IPS-20b (cell line): ENCODE measurements around the gene CEACAM21.

Experiments
- H3K27ac ChIP-seq: one replicate; pipeline ENCODE4 v1.5.1; 2013; ENCODE audit warnings: low read length
- H3K27me3 ChIP-seq: 2 replicates; pipeline ENCODE4 v1.6.1; 2013; ENCODE audit warnings: mild to moderate bottlenecking, low read length, inconsistent platforms; ENCODE audit not compliant: insufficient read depth
- H3K36me3 ChIP-seq: 2 replicates; pipeline ENCODE4 v1.6.1; 2013; ENCODE audit warnings: low read depth, mild to moderate bottlenecking, inconsistent platforms, low read length, moderate library complexity; ENCODE audit not compliant: insufficient read depth
- H3K4me1 ChIP-seq: 2 replicates; pipeline ENCODE4 v1.6.1; 2013; ENCODE audit warnings: mild to moderate bottlenecking, control low read depth, inconsistent platforms, low read length, moderate library complexity; ENCODE audit not compliant: insufficient read depth
- H3K4me3 ChIP-seq: 2 replicates; pipeline ENCODE4 v1.5.1; 2013; ENCODE audit warnings: mild to moderate bottlenecking, low read length, inconsistent platforms
- H3K9ac ChIP-seq: 2 replicates; pipeline ENCODE4 v1.6.1; 2013; ENCODE audit warnings: low read depth, mild to moderate bottlenecking, inconsistent platforms, low read length, moderate library complexity
- H3K9me3 ChIP-seq: 2 replicates; pipeline ENCODE4 v1.6.1; 2013; ENCODE audit warnings: mild to moderate bottlenecking, low read depth, low read length, inconsistent platforms; ENCODE audit not compliant: insufficient read depth

CEACAM21 gene

GRCh38 chr19:41575998-41576397, at the start of gene CEACAM21:
Gene CEACAM21, plus strand, starts transcription at chr19:41576166. Its CDS starts 109 bp downstream, at chr19:41576275.
- peaks cover 38% of the 10 kb centered on the region for H3K27me3 ChIP-seq
- H3K9ac ChIP-seq, result no peak within 1 kb of the TSS
- no peak within 1 kb of the TSS for H3K4me3 ChIP-seq
- H3K4me1 ChIP-seq, result no peaks in the 10 kb centered on the region
- H3K9me3 ChIP-seq, result peaks cover 26% of the 10 kb centered on the region
- H3K27ac ChIP-seq, result no peak within 1 kb of the TSS
- no peaks in the 10 kb centered on the region for H3K36me3 ChIP-seq

GRCh38 chr19:41527089-41527488, 48.9 kb upstream of the CEACAM21 start:
- H3K9ac ChIP-seq, result no peak overlapping the region
- H3K36me3 ChIP-seq, result no peaks in the 10 kb centered on the region
- H3K4me3 ChIP-seq, result no peak overlapping the region
- peaks cover 5% of the 10 kb centered on the region; the same call in 1 of the 2 replicates for H3K4me1 ChIP-seq
- H3K27ac ChIP-seq, result no peak overlapping the region
- no peaks in the 10 kb centered on the region for H3K9me3 ChIP-seq
- peaks cover 50% of the 10 kb centered on the region for H3K27me3 ChIP-seq

GRCh38 chr19:41528106-41528505, 47.9 kb upstream of the CEACAM21 start:
- no peak overlapping the region for H3K27ac ChIP-seq
- H3K9ac ChIP-seq, result 0 out of 2 replicates have a peak overlapping the region, but pooled peaks have one; percentile 12
- peaks cover 40% of the 10 kb centered on the region for H3K27me3 ChIP-seq
- H3K36me3 ChIP-seq, result no peaks in the 10 kb centered on the region
- no peak overlapping the region for H3K4me3 ChIP-seq
- H3K9me3 ChIP-seq, result no peaks in the 10 kb centered on the region
- peaks cover 5% of the 10 kb centered on the region; the same call in 1 of the 2 replicates for H3K4me1 ChIP-seq

GRCh38 chr19:41529484-41530183, 46.3 kb upstream of the CEACAM21 start:
- Histone ChIP-seq H3K4me3 (no peak overlapping the region), H3K9ac (no peak overlapping the region), H3K27me3 (peaks cover 25% of the 10 kb centered on the region), H3K9me3 (no peaks in the 10 kb centered on the region), H3K27ac (no peak overlapping the region), H3K36me3 (no peaks in the 10 kb centered on the region), H3K4me1 (peaks cover 5% of the 10 kb centered on the region; the same call in 1 of the 2 replicates)

- Histone ChIP-seq H3K4me1 (peaks cover 5% of the 10 kb centered on the region; the same call in 1 of the 2 replicates), H3K9ac (no peak overlapping the region), H3K9me3 (no peaks in the 10 kb centered on the region), H3K36me3 (no peaks in the 10 kb centered on the region), H3K4me3 (no peak overlapping the region), H3K27me3 (peaks cover 19% of the 10 kb centered on the region), H3K27ac (no peak overlapping the region)
Measured at GRCh38 chr19:41530184-41530534, 45.8 kb upstream of the CEACAM21 start.

GRCh38 chr19:41530761-41531301, 45.1 kb upstream of the CEACAM21 start:
- Histone ChIP-seq H3K27me3 (peaks cover 13% of the 10 kb centered on the region), H3K27ac (no peak overlapping the region), H3K9me3 (no peaks in the 10 kb centered on the region), H3K36me3 (no peaks in the 10 kb centered on the region), H3K4me1 (peaks cover 5% of the 10 kb centered on the region; the same call in 1 of the 2 replicates), H3K9ac (no peak overlapping the region), H3K4me3 (no peak overlapping the region)

- no peak overlapping the region for H3K4me3 ChIP-seq
- no peaks in the 10 kb centered on the region for H3K36me3 ChIP-seq
- H3K9me3 ChIP-seq, result no peaks in the 10 kb centered on the region
- peaks cover 11% of the 10 kb centered on the region; the same call in 1 of the 2 replicates for H3K27me3 ChIP-seq
- H3K27ac ChIP-seq, result no peak overlapping the region
- no peak overlapping the region for H3K9ac ChIP-seq
- H3K4me1 ChIP-seq, result peaks cover 5% of the 10 kb centered on the region; the same call in 1 of the 2 replicates
Measured at GRCh38 chr19:41531438-41532311, 44.3 kb upstream of the CEACAM21 start.

GRCh38 chr19:41532526-41532925, 43.4 kb upstream of the CEACAM21 start:
- H3K4me3 ChIP-seq, result no peak overlapping the region
- no peaks in the 10 kb centered on the region for H3K9me3 ChIP-seq
- peaks cover 11% of the 10 kb centered on the region; the same call in 1 of the 2 replicates for H3K27me3 ChIP-seq
- no peak overlapping the region for H3K27ac ChIP-seq
- H3K36me3 ChIP-seq, result no peaks in the 10 kb centered on the region
- no peak overlapping the region for H3K9ac ChIP-seq
- H3K4me1 ChIP-seq, result peaks cover 5% of the 10 kb centered on the region; the same call in 1 of the 2 replicates

- Histone ChIP-seq H3K27me3 (peaks cover 11% of the 10 kb centered on the region; the same call in 1 of the 2 replicates), H3K27ac (no peak overlapping the region), H3K4me1 (no peaks in the 10 kb centered on the region), H3K9ac (no peak overlapping the region), H3K9me3 (no peaks in the 10 kb centered on the region), H3K4me3 (no peak overlapping the region), H3K36me3 (no peaks in the 10 kb centered on the region)
Measured at GRCh38 chr19:41533671-41534215, 42.2 kb upstream of the CEACAM21 start.

- Histone ChIP-seq H3K9ac (no peak overlapping the region), H3K9me3 (no peaks in the 10 kb centered on the region), H3K4me3 (no peak overlapping the region), H3K4me1 (no peaks in the 10 kb centered on the region), H3K27me3 (peaks cover 4% of the 10 kb centered on the region; the same call in 1 of the 2 replicates), H3K27ac (no peak overlapping the region), H3K36me3 (no peaks in the 10 kb centered on the region)
Measured at GRCh38 chr19:41535029-41535622, 40.8 kb upstream of the CEACAM21 start.

GRCh38 chr19:41537789-41538188, 38.2 kb upstream of the CEACAM21 start:
- H3K4me3 ChIP-seq, result no peak overlapping the region
- H3K27me3 ChIP-seq, result peaks cover 10% of the 10 kb centered on the region
- no peaks in the 10 kb centered on the region for H3K36me3 ChIP-seq
- no peaks in the 10 kb centered on the region for H3K4me1 ChIP-seq
- no peak overlapping the region for H3K9ac ChIP-seq
- no peak overlapping the region for H3K27ac ChIP-seq
- H3K9me3 ChIP-seq, result no peaks in the 10 kb centered on the region
